CD4-positive, alpha-beta T cell (primary cell): ENCODE results near the gene SLC49A4. TPM values are rescaled to one million over a fixed set of nuclear protein-coding genes. Genes with fewer than 3 reads are reported as not detected.
A peak's percentile ranks its signal among the peaks of the same experiment; 100 is the strongest.

Experiments used
- ATAC-seq: fragments of 200-7000 bp; cut with Tn5 transposase; one replicate; pipeline ENCODE4 v1.10.0; 2022; ENCODE audit warnings: mild to moderate bottlenecking; ENCODE audit not compliant: poor library complexity
- CTCF ChIA-PET: fragments of 350-600 bp; sonication (Branson Sonifier 250); formaldehyde crosslinking; loops from one replicate; lab custom pipeline; 2021; ENCODE audit warnings: antibody characterized with exemption, inconsistent platforms; lab: Charles Lee
- POLR2A ChIA-PET: fragments of 350-600 bp; sonication (Branson Sonifier 250); formaldehyde crosslinking; loops from one replicate; lab custom pipeline; 2021; ENCODE audit warnings: antibody characterized with exemption, inconsistent platforms; lab: Charles Lee
- DNase-seq, 14 experiments: peaks; one replicate each; pipeline ENCODE4 v3.0.0-alpha.2; 2013 to 2020; ENCODE audit warnings: mixed read lengths in 2 of 14
- H3K27ac ChIP-seq, 2 donors: one replicate each; pipeline versions ENCODE4 v1.5.1 to v1.7.0; 2013; ENCODE audit warnings: low read length in 2 of 2, low read depth in 1 of 2, mild to moderate bottlenecking in 1 of 2
- H3K27me3 ChIP-seq, 2 experiments: 1 replicate in 1 of 2; 2 replicates in 1 of 2; pipeline versions ENCODE4 v1.6.1 to v1.7.0; 2013; ENCODE audit warnings: low read length in 2 of 2, control low read depth in 1 of 2, mild to moderate bottlenecking in 1 of 2, moderate library complexity in 1 of 2; ENCODE audit not compliant: insufficient read depth in 2 of 2, control insufficient read depth in 1 of 2
- H3K36me3 ChIP-seq: one replicate; pipeline ENCODE4 v1.6.1; 2013; ENCODE audit warnings: low read length, control low read depth; ENCODE audit not compliant: insufficient read depth
- H3K4me1 ChIP-seq: one replicate; pipeline ENCODE4 v1.6.1; 2013; ENCODE audit warnings: low read length, control low read depth; ENCODE audit not compliant: insufficient read depth
- H3K4me3 ChIP-seq: one replicate; pipeline ENCODE4 v1.5.1; 2013; ENCODE audit warnings: mild to moderate bottlenecking, low read length, moderate library complexity
- H3K9me3 ChIP-seq, 2 experiments: 1 replicate in 1 of 2; 2 replicates in 1 of 2; pipeline versions ENCODE4 v1.6.1 to v1.7.0; 2013; ENCODE audit warnings: low read length in 2 of 2, mild to moderate bottlenecking in 2 of 2, control low read depth in 1 of 2, moderate library complexity in 1 of 2; ENCODE audit not compliant: control insufficient read depth in 1 of 2, insufficient read depth in 1 of 2
- H3K27ac Mint-ChIP-seq: one replicate; pipeline ENCODE4 v1.8.0; 2020; ENCODE audit warnings: mixed read lengths
- H3K27me3 Mint-ChIP-seq: one replicate; pipeline ENCODE4 v1.8.0; 2021; ENCODE audit warnings: mixed read lengths
- H3K36me3 Mint-ChIP-seq: one replicate; pipeline ENCODE4 v1.8.0; 2021; ENCODE audit warnings: low read depth, mixed read lengths
- H3K4me1 Mint-ChIP-seq: one replicate; pipeline ENCODE4 v1.8.0; 2021; ENCODE audit warnings: low read depth, mixed read lengths
- H3K4me3 Mint-ChIP-seq: one replicate; pipeline ENCODE4 v1.8.0; 2020; ENCODE audit warnings: mild to moderate bottlenecking, mixed read lengths
- H3K9me3 Mint-ChIP-seq: one replicate; pipeline ENCODE4 v1.8.0; 2020; ENCODE audit warnings: mixed read lengths
- CTCF ChIP-seq: fragments of 200-600 bp; IDR thresholded peaks from one replicate; pipeline ENCODE4 v1.8.0; 2022; ENCODE audit warnings: antibody characterized with exemption, mild to moderate bottlenecking
- intact Hi-C, 2 experiments: fragments of 100-400 bp; cut with DNase I in 1 of 2; cut with micrococcal nuclease in 1 of 2; formaldehyde crosslinking; loops; one replicate each; pipeline versions ENCODE4 v1.15.1 to v1.9.0; 2023 to 2025; cut with DNase I, micrococcal nuclease
- total RNA-seq, 174 experiments: library from RNA in 2 of 174; stranded (reverse) in 2 of 174; gene quantifications; one replicate each; pipeline ENCODE4 v1.2.3 and lab custom pipeline; 2021 to 2026

The SLC49A4 gene
- total RNA-seq, 2 experiments from 2014 or later = 4.7 to 5.1 TPM

GRCh38 chr3:122758877-122759560 lies 35.9 kb upstream of the SLC49A4 start:
- Histone ChIP-seq H3K27me3 (no peaks in the 10 kb centered on the region), H3K27ac (no peak overlapping the region), H3K4me3 (no peak overlapping the region), H3K9me3 (no peaks in the 10 kb centered on the region), H3K36me3 (peaks cover 24% of the 10 kb centered on the region), H3K4me1 (no peaks in the 10 kb centered on the region)
- intact Hi-C loops = loop anchor here in 1 of 2 experiments (10.0 kb wide), 1 partner anchor 266 kb away; the partner anchor contains the start of gene SEMA5B
- POLR2A ChIA-PET = no interaction called here
- H3K36me3 Mint-ChIP-seq = peaks cover 80% of the 10 kb centered on the region
- ATAC-seq (no peak), DNase-seq (no peak)
- CTCF ChIA-PET = interaction anchor here (1.1 kb wide), 1 partner anchor 12 kb away, joined by 3 read pairs; no protein-coding TSS in a partner anchor
- no peak overlapping the region for H3K27ac Mint-ChIP-seq
- no peaks in the 10 kb centered on the region for H3K9me3 Mint-ChIP-seq
- H3K4me3 Mint-ChIP-seq = no peak overlapping the region
- H3K27me3 Mint-ChIP-seq = no peaks in the 10 kb centered on the region
- TF ChIP-seq CTCF = no peak
- H3K4me1 Mint-ChIP-seq = no peaks in the 10 kb centered on the region

GRCh38 chr3:122760453-122761271 lies 34.2 kb upstream of the SLC49A4 start:
- ChIA-PET CTCF (no interaction called here), POLR2A (no interaction called here)
- no peaks in the 10 kb centered on the region for H3K27me3 Mint-ChIP-seq
- peaks cover 14% of the 10 kb centered on the region for H3K36me3 ChIP-seq
- H3K9me3 ChIP-seq = no peaks in the 10 kb centered on the region
- no peak overlapping the region for H3K27ac ChIP-seq
- ATAC-seq (no peak), DNase-seq (no peak)
- H3K4me3 Mint-ChIP-seq = no peak overlapping the region
- no peak overlapping the region for H3K4me3 ChIP-seq
- peak overlapping the region; percentile 27 for H3K27ac Mint-ChIP-seq
- H3K36me3 Mint-ChIP-seq = peaks cover 73% of the 10 kb centered on the region
- no peaks in the 10 kb centered on the region for H3K4me1 Mint-ChIP-seq
- no peaks in the 10 kb centered on the region for H3K27me3 ChIP-seq
- TF ChIP-seq CTCF = no peak
- H3K4me1 ChIP-seq = no peaks in the 10 kb centered on the region
- no peaks in the 10 kb centered on the region for H3K9me3 Mint-ChIP-seq
- intact Hi-C loops = no loop called here

- DNase-seq = no peak
- Histone ChIP-seq H3K36me3 (peaks cover 12% of the 10 kb centered on the region), H3K9me3 (no peaks in the 10 kb centered on the region), H3K4me1 (no peaks in the 10 kb centered on the region), H3K27ac (no peak overlapping the region), H3K4me3 (no peak overlapping the region), H3K27me3 (no peaks in the 10 kb centered on the region)
- H3K27ac Mint-ChIP-seq = no peak overlapping the region
- H3K4me3 Mint-ChIP-seq = no peak overlapping the region
- H3K4me1 Mint-ChIP-seq = no peaks in the 10 kb centered on the region
- POLR2A ChIA-PET = no interaction called here
- no peak for ATAC-seq
- CTCF ChIA-PET = interaction anchor here (1.0 kb wide), 1 partner anchor 11 kb away, joined by 4 read pairs; no protein-coding TSS in a partner anchor
- TF ChIP-seq CTCF = no peak
- intact Hi-C loops = no loop called here
- H3K27me3 Mint-ChIP-seq = no peaks in the 10 kb centered on the region
- peaks cover 71% of the 10 kb centered on the region for H3K36me3 Mint-ChIP-seq
- no peaks in the 10 kb centered on the region for H3K9me3 Mint-ChIP-seq
Measured at GRCh38 chr3:122766430-122766829, 28.4 kb upstream of the SLC49A4 start.
